ENCODE results near the gene CFAP92. TPM values are rescaled to one million over a fixed set of nuclear protein-coding genes. Genes with fewer than 3 reads are reported as not detected.

Gene CFAP92, protein sequence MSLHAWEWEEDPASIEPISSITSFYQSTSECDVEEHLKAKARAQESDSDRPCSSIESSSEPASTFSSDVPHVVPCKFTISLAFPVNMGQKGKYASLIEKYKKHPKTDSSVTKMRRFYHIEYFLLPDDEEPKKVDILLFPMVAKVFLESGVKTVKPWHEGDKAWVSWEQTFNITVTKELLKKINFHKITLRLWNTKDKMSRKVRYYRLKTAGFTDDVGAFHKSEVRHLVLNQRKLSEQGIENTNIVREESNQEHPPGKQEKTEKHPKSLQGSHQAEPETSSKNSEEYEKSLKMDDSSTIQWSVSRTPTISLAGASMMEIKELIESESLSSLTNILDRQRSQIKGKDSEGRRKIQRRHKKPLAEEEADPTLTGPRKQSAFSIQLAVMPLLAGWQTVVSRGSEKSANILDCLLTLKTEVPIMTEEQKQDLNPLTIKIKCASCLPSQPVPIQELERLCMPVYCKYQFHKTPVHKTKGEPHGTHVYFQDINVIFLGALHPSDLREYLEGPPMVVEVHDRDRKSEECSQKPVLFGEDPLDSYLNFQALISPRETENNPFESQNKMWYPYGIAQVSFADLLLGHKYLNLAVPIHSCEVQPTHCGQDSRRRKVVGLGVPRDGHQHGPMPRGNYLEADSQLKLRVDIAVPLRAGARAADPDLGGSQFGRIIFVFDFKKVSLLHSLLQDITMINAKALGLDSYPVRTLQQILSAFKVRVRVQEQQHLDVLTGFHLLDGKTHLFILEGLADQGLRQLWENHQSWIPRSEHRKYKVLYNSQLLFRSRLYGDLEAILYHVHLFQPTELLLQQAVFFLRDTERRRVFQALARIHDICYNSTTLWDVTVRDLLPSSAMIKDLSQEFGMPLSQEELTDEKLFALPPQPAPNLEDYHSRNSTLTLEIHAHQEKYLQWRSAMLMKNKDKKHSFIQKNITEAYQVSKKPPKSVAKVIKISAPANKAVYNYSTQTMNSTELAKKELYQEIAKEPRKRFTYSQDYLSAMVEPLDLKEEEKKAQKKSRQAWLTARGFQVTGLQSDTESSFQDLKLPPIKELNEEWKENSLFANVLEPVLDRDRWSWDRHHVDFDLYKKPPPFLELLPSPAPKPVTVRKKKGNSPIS
- 3.7 TPM for total RNA-seq (ENCODE audit: unreplicated experiment)
- long read RNA-seq, partial matches to known transcripts, result 1 of 7 reads
- long read RNA-seq, other reads (novel, unspliced or antisense), result 6 of 7 reads

DNA sequence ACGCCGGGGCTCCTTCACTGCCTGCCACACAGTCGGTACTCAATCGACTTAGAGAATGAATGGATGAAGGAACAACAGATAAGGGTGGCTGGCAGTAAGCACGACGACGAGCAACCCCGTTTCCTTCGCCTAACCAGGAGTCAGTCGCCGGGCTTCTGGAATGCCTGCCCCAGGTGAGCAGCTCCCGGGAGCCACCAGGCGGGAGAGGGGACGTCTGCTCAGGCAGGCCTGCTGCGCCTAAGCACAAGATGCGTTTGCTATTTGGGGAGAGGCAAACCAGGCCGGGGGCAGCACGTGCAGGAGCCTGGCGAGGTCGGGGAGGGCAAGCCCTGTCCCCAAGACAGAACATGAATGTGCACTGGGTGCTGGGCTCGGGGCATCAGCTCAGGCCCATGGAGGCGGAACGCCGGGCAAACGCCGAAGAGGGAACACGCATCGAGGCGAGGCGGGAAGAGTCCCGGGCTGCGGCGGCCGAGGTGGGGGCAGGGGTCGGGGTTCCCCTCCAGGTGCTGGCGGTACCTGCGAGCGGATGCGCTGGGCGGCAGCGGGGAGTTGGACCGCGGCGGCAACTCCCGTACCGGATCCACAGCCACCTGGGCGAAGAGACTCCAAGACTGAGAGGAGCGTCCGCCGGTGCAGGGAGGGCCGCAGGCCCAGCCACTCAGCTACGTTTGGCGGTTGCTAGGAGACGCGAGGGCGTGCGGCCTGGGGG lies at the start of gene CFAP92:
Gene CFAP92 (minus strand): TSS at position 616 of the 712 bp plus-strand sequence. CDS start 772 bp downstream, outside the sequence.
- peaks cover 7% of the 10 kb centered on the region for H3K36me3 Mint-ChIP-seq (ENCODE audit: low read depth, unreplicated experiment)
- TF ChIP-seq, protein P1, sequence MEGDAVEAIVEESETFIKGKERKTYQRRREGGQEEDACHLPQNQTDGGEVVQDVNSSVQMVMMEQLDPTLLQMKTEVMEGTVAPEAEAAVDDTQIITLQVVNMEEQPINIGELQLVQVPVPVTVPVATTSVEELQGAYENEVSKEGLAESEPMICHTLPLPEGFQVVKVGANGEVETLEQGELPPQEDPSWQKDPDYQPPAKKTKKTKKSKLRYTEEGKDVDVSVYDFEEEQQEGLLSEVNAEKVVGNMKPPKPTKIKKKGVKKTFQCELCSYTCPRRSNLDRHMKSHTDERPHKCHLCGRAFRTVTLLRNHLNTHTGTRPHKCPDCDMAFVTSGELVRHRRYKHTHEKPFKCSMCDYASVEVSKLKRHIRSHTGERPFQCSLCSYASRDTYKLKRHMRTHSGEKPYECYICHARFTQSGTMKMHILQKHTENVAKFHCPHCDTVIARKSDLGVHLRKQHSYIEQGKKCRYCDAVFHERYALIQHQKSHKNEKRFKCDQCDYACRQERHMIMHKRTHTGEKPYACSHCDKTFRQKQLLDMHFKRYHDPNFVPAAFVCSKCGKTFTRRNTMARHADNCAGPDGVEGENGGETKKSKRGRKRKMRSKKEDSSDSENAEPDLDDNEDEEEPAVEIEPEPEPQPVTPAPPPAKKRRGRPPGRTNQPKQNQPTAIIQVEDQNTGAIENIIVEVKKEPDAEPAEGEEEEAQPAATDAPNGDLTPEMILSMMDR (IDR thresholded peaks at IDR 0.05; ENCODE audit: unreplicated experiment), result no peak
- DNase-seq (ENCODE audit: low spot score), result peak; percentile 94
- H3K27ac Mint-ChIP-seq (ENCODE audit: unreplicated experiment), result peak within 1 kb of the TSS; percentile 45
- H3K9me3 Mint-ChIP-seq (ENCODE audit: unreplicated experiment), result no peaks in the 10 kb centered on the region
- H3K4me1 Mint-ChIP-seq (ENCODE audit: unreplicated experiment), result peaks cover 18% of the 10 kb centered on the region
- H3K27me3 Mint-ChIP-seq (ENCODE audit: unreplicated experiment), result peaks cover 10% of the 10 kb centered on the region
- peak within 1 kb of the TSS; percentile 77 for H3K4me3 Mint-ChIP-seq (ENCODE audit: unreplicated experiment)

- Mint-ChIP-seq H3K4me1 (ENCODE audit: unreplicated experiment) (peaks cover 6% of the 10 kb centered on the region), H3K36me3 (ENCODE audit: low read depth, unreplicated experiment) (peaks cover 13% of the 10 kb centered on the region), H3K9me3 (ENCODE audit: unreplicated experiment) (peaks cover 4% of the 10 kb centered on the region), H3K27ac (ENCODE audit: unreplicated experiment) (no peak overlapping the region), H3K4me3 (ENCODE audit: unreplicated experiment) (no peak overlapping the region), H3K27me3 (ENCODE audit: unreplicated experiment) (peaks cover 4% of the 10 kb centered on the region)
- no peak for DNase-seq (ENCODE audit: low spot score)
- TF ChIP-seq, protein P1 (IDR thresholded peaks at IDR 0.05; ENCODE audit: unreplicated experiment), result no peak
Observed at GRCh38 chr3:129040579-129041300, 46.9 kb upstream of the CFAP92 start.

DNA sequence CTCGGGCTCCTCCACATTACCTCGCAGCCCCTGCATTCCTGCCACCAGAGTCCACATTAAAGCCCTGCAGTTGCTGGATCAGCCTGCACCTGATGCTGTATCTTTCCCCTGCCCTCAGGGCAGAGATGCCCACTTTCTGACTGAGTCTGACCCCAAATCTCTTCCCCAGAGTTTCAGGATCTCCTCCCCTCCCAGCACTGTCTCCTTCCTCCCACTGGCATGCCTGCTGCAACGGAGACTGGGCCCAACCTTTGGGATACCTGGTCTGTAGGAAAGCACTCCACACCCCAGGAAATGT lies 46.1 kb upstream of the CFAP92 start:
- peaks cover 13% of the 10 kb centered on the region for H3K36me3 Mint-ChIP-seq (ENCODE audit: low read depth, unreplicated experiment)
- DNase-seq (ENCODE audit: low spot score), result no peak
- H3K27me3 Mint-ChIP-seq (ENCODE audit: unreplicated experiment), result peaks cover 4% of the 10 kb centered on the region
- peak overlapping the region; percentile 42 for H3K27ac Mint-ChIP-seq (ENCODE audit: unreplicated experiment)
- no peak overlapping the region for H3K4me3 Mint-ChIP-seq (ENCODE audit: unreplicated experiment)
- TF ChIP-seq, protein P1 (IDR thresholded peaks at IDR 0.05; ENCODE audit: unreplicated experiment), result no peak
- peaks cover 4% of the 10 kb centered on the region for H3K9me3 Mint-ChIP-seq (ENCODE audit: unreplicated experiment)
- H3K4me1 Mint-ChIP-seq (ENCODE audit: unreplicated experiment), result peaks cover 9% of the 10 kb centered on the region

- Mint-ChIP-seq H3K4me3 (ENCODE audit: unreplicated experiment) (no peak overlapping the region), H3K36me3 (ENCODE audit: low read depth, unreplicated experiment) (peaks cover 14% of the 10 kb centered on the region), H3K4me1 (ENCODE audit: unreplicated experiment) (peaks cover 13% of the 10 kb centered on the region), H3K9me3 (ENCODE audit: unreplicated experiment) (peaks cover 4% of the 10 kb centered on the region), H3K27ac (ENCODE audit: unreplicated experiment) (peak overlapping the region; percentile 42), H3K27me3 (ENCODE audit: unreplicated experiment) (peaks cover 2% of the 10 kb centered on the region)
- TF ChIP-seq, protein P1 (IDR thresholded peaks at IDR 0.05; ENCODE audit: unreplicated experiment), result no peak
- DNase-seq (ENCODE audit: low spot score), result no peak
Observed at GRCh38 chr3:129039271-129040038, 45.6 kb upstream of the CFAP92 start.

Data from endothelial cell (in vitro differentiated cells).